A549 (cell line): ENCODE results near the gene GRIK4.

Experiments used
- CTCF ChIP-seq: fragments of >200 bp; sonication (Bioruptor Twin); formaldehyde crosslinking; IDR thresholded peaks from 3 replicates; pipeline ENCODE4 v1.5.1; 2016
- POLR2A ChIP-seq: IDR thresholded peaks from 2 replicates; pipeline ENCODE4 v1.6.1; 2012; ENCODE audit warnings: mild to moderate bottlenecking, low read length
- RAD21 ChIP-seq, 2 experiments: fragments of >200 bp in 1 of 2; sonication (Bioruptor Twin) in 1 of 2; formaldehyde crosslinking in 1 of 2; IDR thresholded peaks in 1 of 2; conservative IDR thresholded peaks in 1 of 2; 2 replicates in 1 of 2; 3 replicates in 1 of 2; pipeline ENCODE4 v1.6.1; 2012 to 2018; ENCODE audit warnings: inconsistent platforms in 1 of 2
- RCOR1 ChIP-seq: fragments of 150-350 bp; IDR thresholded peaks from 2 replicates; pipeline ENCODE4 v1.6.1; 2014; ENCODE audit warnings: antibody characterized with exemption, low read length, low read depth

GRCh38 chr11:120911943-120912342 lies 400.4 kb downstream of the GRIK4 start:
- TF ChIP-seq CTCF (no peak), RCOR1 (no peak), POLR2A (no peak), RAD21 (conservative IDR thresholded peaks at IDR 0.05 in 1 of 2, IDR thresholded peaks at IDR 0.05 in 1 of 2) (no peak)
